HG02973 (cell line): ENCODE results near the gene AMPH.
"Not testable (repeated sequence)": the region's sequence is repeated elsewhere in the genome, so short reads cannot be mapped to it uniquely, and the experiment has no call there.

ENCODE experiments used
- ATAC-seq: cut with Tn5 transposase; IDR thresholded peaks from one replicate; pipeline ENCODE4 v1.9.1; 2021; ENCODE audit warnings: moderate library complexity; ENCODE audit not compliant: unreplicated experiment

Gene AMPH

DNA sequence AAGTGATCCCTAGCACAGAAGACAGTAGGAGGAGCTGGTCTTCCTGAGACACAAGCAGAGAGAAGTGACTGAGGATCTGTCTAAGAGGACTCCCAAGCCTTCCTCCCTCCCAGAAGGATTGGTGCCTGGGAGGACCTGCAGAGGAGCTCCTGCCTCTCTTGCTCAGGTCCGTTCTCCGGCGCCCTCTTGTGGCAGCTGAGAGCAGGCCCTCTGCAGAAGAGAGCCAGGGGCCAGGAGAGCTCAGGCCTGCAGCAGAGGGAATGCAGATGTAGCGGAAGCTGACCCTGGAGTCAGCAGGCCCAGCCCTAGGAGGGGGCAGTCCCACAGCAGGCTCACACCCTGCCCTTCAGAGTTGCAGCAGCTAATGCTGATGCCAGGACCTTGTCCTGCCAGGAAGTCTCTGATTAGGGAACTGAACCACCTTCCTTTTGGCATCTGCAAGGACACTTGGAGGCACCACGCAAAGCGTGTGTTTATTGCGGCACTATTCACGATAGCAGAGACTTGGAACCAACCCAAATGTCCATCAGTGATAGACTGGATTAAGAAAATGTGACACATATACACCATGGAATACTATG, 276.8 kb downstream of the AMPH start:
- ATAC-seq, result not testable (repeated sequence)

DNA sequence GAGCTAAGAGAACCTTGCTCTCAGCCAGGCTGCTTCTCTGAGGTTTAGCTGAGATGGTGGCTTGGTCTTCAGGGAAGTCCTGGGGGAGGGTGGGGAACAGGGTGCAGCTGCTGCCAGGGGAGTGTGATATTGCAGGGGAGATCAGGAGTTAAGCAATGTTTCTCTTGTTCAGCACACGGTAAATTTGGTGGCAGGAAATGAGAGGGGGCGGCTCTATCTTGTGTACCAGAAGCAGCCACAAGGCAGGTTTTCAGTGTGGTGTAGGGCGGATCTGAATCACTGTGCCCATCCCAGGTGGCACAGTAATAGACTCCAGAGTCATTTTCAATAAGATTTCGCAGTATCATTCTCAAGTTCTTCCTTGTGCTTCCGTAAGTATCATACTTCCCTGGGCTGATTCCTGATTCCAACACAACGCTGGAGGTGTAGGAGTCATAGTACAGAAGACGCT, 277.7 kb downstream of the AMPH start:
- ATAC-seq, result not testable (repeated sequence)

DNA sequence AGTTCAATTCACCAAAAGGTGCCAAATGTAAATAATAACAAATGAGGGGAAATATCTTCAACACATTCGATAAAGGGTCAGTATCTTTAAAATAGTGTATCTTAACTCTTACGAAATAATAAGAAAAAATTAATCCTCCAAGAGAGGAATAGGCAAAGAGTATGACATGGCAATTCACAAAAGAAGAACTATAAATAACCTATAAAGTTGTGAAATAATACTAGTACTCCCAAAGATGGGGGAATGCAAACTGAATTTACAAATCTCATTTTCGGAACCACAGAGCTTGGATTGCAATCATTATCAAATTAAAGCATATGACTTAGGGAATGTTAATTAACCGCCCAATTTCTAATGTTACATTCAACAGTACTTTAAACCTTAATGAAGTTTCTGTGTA, 279.6 kb downstream of the AMPH start:
- ATAC-seq, result no peak

DNA sequence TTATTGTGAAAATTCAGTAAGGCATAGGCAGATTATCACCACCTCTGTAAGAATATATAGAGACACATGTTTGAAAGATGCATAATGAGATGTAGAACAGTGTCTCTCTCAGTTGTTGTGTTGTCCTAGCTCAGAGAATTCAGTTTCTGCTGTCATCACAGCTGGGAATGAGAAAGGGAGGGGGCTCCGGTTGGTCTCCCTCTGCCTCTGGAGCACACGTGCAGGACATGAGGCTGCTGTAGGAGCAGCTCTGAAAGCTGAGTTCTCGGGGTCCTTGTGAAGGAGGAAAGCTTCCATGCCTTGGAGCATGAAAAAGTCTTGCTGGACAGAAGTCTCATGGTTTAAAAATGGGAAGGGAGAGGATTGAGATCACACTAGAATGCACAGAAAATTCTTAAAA, 280.4 kb downstream of the AMPH start:
- not testable (repeated sequence) for ATAC-seq

DNA sequence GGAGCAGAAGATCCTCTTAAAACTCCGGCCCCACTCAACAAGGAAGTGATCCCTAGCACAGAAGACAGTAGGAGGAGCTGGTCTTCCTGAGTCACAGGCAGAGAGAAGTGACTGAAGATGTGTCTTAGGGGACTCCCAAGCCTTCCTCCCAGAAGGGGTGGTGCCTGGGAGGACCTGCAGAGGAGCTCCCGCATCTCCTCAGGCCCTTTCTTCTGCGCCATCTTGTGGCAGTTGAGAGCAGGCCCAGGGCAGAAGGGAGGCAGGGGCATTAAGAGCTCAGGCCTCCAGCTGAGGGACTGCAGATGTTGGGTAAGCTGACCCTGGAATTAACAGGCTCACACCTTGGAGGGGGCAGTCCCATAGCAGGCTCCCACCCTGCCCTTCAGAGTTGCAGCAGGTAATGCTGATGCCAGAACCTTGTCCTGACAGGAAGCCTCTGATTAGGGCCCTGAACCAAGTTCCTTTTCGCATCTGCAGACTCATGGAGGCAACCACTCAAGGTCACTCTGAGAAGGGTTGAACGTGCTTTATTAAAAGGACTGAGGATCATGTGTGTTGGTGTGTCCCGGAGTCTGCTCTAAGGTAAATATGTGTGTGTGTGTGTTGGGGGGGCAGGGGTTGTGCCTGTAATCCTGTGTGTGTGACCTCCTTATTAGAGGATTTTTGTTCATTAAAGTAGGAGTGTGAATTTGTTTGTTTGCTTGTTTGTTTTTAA, 281.1 kb downstream of the AMPH start:
- ATAC-seq, result peak; percentile 68

DNA sequence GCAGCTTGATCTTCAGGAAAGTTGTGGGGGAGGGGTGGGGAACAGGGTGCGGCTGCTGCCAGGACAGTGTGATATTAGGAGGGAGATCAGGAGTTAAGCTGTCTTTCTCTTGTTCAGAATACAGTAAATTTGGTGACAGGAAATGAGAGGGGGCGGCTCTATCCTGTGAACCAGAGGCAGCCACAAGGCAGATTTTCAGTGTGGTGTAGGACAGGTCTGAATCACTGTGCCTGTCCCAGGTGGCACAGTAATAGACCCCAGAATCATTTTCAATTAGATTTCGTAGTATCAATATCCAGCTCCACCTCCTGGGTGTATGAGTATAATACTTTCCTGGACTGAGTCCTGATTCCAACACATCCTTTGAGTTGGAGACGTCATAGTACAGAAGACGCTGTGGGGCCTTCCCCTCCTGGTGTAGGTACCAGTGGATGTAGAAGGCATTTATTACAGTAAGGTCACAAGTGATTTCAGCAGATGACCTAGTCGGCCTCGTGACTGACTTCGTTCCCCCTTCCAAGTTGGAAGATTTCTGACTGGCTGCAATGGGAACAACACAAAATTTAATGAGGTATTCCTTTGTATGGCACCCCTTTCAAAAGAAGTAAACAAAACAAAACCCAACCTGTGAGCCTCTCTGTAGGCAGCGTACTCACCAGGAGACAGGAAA, 281.9 kb downstream of the AMPH start:
- ATAC-seq, result peak; percentile 30

DNA sequence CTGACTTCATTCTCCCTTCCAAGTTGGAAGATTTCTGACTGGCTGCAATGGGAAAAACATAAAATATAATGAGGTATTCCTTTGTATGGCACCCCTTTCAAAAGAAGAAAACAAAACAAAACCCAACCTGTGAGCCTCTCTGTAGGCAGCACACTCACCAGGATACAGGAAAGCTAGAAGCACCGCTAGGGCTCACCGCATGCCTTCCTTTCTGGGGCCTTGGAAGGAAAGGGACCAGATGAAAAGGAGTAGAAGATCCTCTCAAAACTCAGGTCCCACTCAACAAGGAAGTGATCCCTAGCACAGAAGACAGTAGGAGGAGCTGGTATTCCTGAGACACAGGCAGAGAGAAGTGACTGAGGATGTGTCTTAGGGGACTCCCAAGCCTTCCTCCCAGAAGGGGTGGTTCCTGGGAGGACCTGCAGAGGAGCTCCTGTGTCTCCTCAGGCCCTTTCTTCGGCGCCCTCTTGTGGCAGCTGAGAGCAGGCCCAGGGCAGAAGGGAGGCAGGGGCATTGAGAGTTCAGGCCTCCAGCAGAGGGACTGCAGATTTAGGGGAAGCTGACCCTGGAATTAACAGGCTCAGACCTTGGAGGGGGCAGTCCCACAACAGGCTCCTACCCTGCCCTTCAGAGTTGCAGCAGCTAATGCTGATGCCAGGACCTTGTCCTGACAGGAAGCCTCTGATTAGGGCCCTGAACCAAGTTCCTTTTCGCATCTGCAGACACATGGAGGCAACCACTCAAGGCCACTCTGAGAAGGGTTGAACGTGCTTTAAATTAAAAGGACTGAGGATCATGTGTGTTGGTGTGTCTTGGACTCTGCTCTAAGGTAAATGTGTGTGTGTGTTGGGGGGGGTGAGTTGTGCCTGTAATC, 285.6 kb downstream of the AMPH start:
- ATAC-seq, result peak; percentile 51

DNA sequence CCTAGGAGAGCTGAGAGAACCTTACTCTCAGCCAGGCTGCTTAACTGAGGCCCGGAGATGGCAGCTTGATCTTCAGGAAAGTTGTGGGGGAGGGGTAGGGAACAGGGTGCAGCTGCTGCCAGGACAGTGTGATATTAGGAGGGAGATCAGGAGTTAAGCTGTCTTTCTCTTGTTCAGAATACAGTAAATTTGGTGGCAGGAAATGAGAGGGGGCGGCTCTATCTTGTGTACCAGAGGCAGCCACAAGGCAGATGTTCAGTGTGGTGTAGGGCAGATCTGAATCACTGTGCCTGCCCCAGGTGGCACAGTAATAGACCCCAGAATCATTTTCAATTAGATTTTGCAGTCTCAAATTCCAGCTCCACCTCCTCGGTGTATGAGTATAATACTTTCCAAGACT, 286.4 kb downstream of the AMPH start:
- ATAC-seq, result peak; percentile 34

DNA sequence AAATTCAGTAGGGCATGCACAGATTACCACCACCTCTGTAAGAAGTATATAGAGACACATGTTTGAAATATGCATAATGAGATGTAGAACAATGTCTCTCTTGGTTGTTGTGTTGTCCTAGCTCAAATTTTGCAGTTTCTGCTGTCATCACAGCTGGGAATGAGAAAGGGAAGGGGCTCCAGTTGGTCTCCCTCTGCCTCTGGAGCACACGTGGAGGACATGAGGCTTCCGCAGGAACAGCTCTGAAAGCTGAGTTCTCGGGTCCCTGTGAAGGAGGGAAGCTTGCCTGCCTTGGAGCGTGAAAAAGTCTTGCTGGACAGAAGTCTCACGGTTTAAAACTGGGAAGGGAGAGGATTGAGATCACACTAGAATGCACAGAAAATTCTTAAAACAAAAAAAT, 289.0 kb downstream of the AMPH start:
- ATAC-seq, result not testable (repeated sequence)

DNA sequence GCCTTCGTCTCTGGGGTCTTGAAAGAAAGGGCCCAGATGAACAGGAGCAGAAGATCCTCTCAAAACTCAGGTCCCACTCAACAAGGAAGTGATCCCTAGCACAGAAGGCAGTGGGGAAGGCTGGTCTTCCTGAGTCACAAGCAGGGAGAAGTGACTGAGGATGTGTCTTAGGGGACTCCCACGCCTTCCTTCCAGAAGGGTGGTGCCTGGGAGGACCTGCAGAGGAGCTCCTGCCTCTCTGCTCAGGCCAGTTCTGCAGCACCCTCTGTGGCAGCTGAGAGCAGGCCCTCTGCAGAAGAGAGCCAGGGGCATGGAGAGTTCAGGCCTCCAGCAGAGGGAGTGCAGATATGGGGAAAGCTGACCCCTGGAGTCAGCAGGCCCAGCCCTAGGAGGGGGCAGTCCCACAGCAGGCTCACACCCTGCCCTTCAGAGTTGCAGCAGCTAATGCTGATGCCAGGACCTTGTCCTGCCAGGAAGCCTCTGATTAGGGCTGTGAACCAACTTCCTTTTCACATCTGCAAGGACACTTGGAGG, 289.9 kb downstream of the AMPH start:
- not testable (repeated sequence) for ATAC-seq

DNA sequence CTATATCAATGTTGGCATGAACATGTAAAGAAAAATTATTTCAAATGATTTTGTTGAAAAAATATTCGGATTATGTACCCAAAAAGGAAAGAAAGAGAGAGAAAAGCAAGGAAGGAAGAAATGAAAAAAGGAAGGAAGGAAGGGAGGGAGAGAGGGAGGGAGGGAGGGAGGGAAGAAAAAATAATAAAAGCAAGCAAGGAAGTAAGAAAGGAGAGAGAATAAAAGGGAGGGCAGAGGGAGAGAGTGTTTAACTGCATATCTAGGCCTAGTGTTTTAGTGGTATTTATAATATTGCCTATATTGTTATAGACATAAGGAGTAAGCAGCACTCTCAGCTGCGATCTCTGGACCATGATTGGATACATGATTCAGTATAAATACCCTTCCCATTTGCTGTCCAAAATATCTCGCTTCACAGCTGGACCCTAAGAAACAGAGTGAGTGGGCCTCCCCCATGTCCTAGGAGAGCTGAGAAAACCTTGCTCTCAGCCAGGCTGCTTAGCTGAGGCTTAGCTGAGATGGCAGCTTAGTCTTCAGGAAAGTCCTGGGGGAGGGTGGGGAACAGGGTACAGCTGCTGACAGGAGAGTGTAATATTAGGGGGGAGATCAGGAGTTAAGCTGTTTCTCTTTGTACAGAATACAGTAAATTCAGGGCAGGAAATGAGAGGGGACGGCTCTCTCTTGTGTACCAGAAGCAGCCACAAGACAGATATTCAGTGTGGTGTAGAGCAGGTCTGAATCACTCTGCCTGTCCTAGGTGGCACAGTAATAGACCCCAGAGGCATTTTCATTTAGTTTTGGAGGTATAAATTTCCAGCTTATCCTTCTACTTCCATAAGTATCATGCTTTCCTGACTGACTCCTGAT, 291.0 kb downstream of the AMPH start:
- ATAC-seq, result no peak

DNA sequence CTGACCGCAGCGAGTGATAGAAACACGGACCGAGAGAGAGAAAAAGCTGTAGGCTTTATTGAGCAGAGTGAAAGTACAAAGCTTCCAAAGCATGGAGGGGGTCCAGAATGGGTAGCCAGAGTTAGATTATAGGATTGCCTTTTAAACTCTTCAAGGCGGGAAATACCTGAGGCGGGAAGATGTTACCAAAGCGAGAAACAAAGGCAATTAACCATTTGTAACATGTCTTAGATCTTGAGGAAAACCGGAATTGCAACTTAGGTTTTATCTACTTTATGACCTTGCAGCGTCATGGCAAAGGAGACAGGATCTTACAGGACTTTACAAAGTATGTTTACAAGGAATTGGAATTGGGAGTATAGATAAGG, 295.0 kb downstream of the AMPH start:
- ATAC-seq, result not testable (repeated sequence)

DNA sequence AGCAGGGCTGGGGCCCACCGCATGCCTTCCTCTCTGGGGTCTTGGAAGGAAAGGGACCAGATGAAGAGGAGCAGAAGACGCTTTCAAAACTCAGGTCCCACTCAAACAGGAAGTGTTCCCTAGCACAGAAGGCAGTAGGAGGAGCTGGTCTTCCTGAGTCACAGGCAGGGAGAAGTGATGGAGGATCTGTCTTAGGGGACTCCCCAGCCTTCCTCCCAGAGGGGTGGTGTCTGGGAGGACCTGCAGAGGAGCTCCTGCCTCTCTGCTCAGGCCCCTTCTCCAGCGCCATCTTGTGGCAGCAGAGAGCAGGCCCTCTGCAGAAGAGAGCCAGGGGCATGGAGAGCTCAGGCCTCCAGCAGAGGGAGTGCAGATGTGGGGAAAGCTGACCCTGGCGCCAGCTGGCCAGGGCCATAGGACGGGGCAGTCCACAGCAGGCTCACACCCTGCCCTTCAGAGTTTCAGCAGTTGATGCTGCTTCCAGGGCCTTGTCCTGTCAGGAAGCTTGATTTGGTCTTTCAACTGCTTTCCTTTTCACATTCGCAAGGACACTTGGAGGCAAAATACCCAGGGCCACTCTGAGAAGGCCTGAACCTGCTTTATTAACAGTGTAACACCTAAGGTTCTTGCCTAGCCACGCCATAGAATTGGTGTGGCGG, 295.6 kb downstream of the AMPH start:
- ATAC-seq, result peak; percentile 98

DNA sequence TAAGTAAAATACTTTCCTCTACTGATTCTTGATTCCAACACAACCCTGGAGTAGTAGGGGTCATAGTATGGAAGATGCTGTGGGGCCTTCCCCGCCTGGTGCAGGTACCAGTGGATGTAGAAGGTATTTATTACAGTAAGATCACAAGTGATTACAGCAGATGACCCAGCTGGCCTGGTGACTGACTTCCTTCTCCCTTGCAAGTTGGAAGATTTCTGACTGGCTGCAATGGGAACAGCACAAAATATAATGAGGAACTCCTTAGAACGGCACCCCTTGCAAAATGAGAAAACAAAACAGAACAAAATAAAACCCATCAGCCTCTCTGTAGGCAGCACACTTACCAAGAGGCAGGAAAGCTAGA, 296.1 kb downstream of the AMPH start:
- ATAC-seq, result peak; percentile 3

DNA sequence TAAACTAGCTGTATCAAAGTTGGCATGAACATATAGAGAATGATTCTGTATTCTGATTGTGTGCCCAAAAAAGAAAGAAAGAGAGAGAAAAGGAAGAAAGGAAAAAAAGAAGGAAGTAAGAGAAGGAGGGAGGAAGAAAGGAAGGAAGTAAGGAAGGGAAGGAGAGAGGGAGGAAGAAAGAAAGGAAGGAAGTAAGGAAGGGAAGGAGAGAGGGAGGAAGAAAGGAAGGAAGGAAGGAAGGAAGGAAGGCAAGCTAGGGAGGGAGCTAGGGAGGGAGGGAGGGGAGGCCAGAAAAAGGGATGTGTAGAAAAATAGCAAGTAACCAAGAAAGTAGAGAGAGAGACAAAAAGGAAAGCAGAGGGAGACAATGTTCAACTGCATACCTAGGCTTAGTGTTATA, 297.0 kb downstream of the AMPH start:
- no peak for ATAC-seq
